Liver (tissue), 9 donors: ENCODE measurements around the gene MTA2. TPM values are rescaled to one million over a fixed set of nuclear protein-coding genes. Genes with fewer than 3 reads are reported as not detected.

Experiments used
- DNase-seq: peaks from one replicate; pipeline ENCODE4 v3.0.0-alpha.2; 2017; ENCODE audit warnings: low spot score
- H3K27ac ChIP-seq, 2 donors: one replicate each; pipeline ENCODE4 v1.7.0; 2013; ENCODE audit warnings: inconsistent platforms in 2 of 2, low read length in 2 of 2, control low read depth in 1 of 2, low read depth in 1 of 2, mild to moderate bottlenecking in 1 of 2
- H3K27me3 ChIP-seq, 4 donors: one replicate each; pipeline versions ENCODE4 v1.6.1 to v1.7.0; 2013; ENCODE audit warnings: low read length in 3 of 4, inconsistent platforms in 1 of 4, mild to moderate bottlenecking in 1 of 4, moderate library complexity in 1 of 4; ENCODE audit not compliant: control insufficient read depth in 4 of 4, insufficient read depth in 4 of 4
- H3K36me3 ChIP-seq, 4 donors: one replicate each; pipeline versions ENCODE4 v1.6.1 to v1.7.0; 2013; ENCODE audit warnings: low read length in 3 of 4, mild to moderate bottlenecking in 3 of 4, low read depth in 1 of 4, moderate library complexity in 1 of 4; ENCODE audit not compliant: control insufficient read depth in 4 of 4, insufficient read depth in 3 of 4
- H3K4me1 ChIP-seq, 4 donors: one replicate each; pipeline versions ENCODE4 v1.6.1 to v1.7.0; 2013; ENCODE audit warnings: low read length in 3 of 4, mild to moderate bottlenecking in 3 of 4, moderate library complexity in 1 of 4; ENCODE audit not compliant: control insufficient read depth in 4 of 4, insufficient read depth in 4 of 4
- H3K4me3 ChIP-seq, 3 donors: one replicate each; pipeline versions ENCODE4 v1.6.1 to v1.7.0; 2013; ENCODE audit warnings: low read length in 3 of 3, control low read depth in 1 of 3, low read depth in 1 of 3, mild to moderate bottlenecking in 1 of 3
- H3K9ac ChIP-seq, 2 donors: one replicate each; pipeline ENCODE4 v1.7.0; 2013; ENCODE audit warnings: low read length in 2 of 2, mild to moderate bottlenecking in 2 of 2, moderate library complexity in 2 of 2, control low read depth in 1 of 2, low read depth in 1 of 2
- H3K9me3 ChIP-seq, 4 donors: one replicate each; pipeline versions ENCODE4 v1.6.1 to v1.7.0; 2013; ENCODE audit warnings: low read length in 3 of 4; ENCODE audit not compliant: control insufficient read depth in 4 of 4
- EGR1 ChIP-seq, 2 donors: IDR thresholded peaks; 2 replicates each; pipeline ENCODE4 v1.6.1; 2016 to 2018; ENCODE audit warnings: antibody characterized with exemption in 2 of 2, low read depth in 2 of 2
- FOXA1 ChIP-seq: IDR thresholded peaks from 2 replicates; pipeline ENCODE4 v1.6.1; 2016; ENCODE audit warnings: antibody characterized with exemption
- FOXA2 ChIP-seq: IDR thresholded peaks from 2 replicates; pipeline ENCODE4 v1.6.1; 2016; ENCODE audit warnings: antibody characterized with exemption
- GABPA ChIP-seq, 2 donors: IDR thresholded peaks in 1 of 2; conservative IDR thresholded peaks in 1 of 2; 2 replicates each; pipeline ENCODE4 v1.6.1; 2016; ENCODE audit warnings: antibody characterized with exemption in 2 of 2, mild to moderate bottlenecking in 1 of 2, moderate library complexity in 1 of 2
- HNF4A ChIP-seq, 2 donors: conservative IDR thresholded peaks; 2 replicates each; pipeline ENCODE4 v1.6.1; 2016; ENCODE audit warnings: antibody characterized with exemption in 2 of 2, mild to moderate bottlenecking in 2 of 2
- HNF4G ChIP-seq: IDR thresholded peaks from 2 replicates; pipeline ENCODE4 v1.6.1; 2016; ENCODE audit warnings: antibody characterized with exemption
- JUND ChIP-seq, 2 donors: IDR thresholded peaks; 2 replicates each; pipeline ENCODE4 v1.6.1; 2016; ENCODE audit warnings: antibody characterized with exemption in 2 of 2
- MAX ChIP-seq: IDR thresholded peaks from 2 replicates; pipeline ENCODE4 v1.6.1; 2016; ENCODE audit warnings: antibody characterized with exemption
- NR2F2 ChIP-seq: IDR thresholded peaks from 2 replicates; pipeline ENCODE4 v1.6.1; 2016; ENCODE audit warnings: antibody characterized with exemption
- RAD21 ChIP-seq, 2 donors: IDR thresholded peaks; 2 replicates each; pipeline ENCODE4 v1.6.1; 2016; ENCODE audit warnings: antibody characterized with exemption in 2 of 2, mild to moderate bottlenecking in 2 of 2
- RXRA ChIP-seq, 2 donors: IDR thresholded peaks; 2 replicates each; pipeline ENCODE4 v1.6.1; 2017 to 2018; ENCODE audit warnings: antibody characterized with exemption in 2 of 2, mild to moderate bottlenecking in 1 of 2
- SP1 ChIP-seq: IDR thresholded peaks from 2 replicates; pipeline ENCODE4 v1.6.1; 2018; ENCODE audit warnings: antibody characterized with exemption, mild to moderate bottlenecking
- YY1 ChIP-seq: IDR thresholded peaks from 2 replicates; pipeline ENCODE4 v1.6.1; 2016; ENCODE audit warnings: antibody characterized with exemption, mild to moderate bottlenecking
- WGBS: extraction: QIAGEN DNeasy Blood & Tissue Kit; methylation state at CpG from one replicate; pipeline ENCODE4 v1.1.7; 2013; 5-methylcytosine and 5-hydroxymethylcytosine counted together
- polyA plus RNA-seq, 2 donors: library from polyadenylated mRNA; stranded (reverse) in 1 of 2; unstranded in 1 of 2; fragments of 200-250 nt in 1 of 2; fragments of >200 nt in 1 of 2; fragmentation: Nextera tagmentation in 1 of 2; extraction: Ambion mirVana in 1 of 2; gene quantifications; one replicate each; pipeline versions ENCODE4 v1.2.1 to v1.2.3, GENCODE V29; 2013 to 2015
- total RNA-seq, 2 donors: library from RNA; depleted of rRNA; stranded (reverse); fragments of >200 nt; gene quantifications; one replicate each; pipeline ENCODE4 v1.2.3, GENCODE V29; 2014
- TF ChIP-seq, protein P1 (sequence below): IDR thresholded peaks from 2 replicates; pipeline ENCODE4 v1.6.1; 2016; ENCODE audit warnings: antibody characterized with exemption, mild to moderate bottlenecking
- TF ChIP-seq, protein P2 (sequence below): IDR thresholded peaks from 2 replicates; pipeline ENCODE4 v1.6.1; 2016; ENCODE audit warnings: antibody characterized with exemption
- TF ChIP-seq, protein P3 (sequence below): IDR thresholded peaks from 2 replicates; pipeline ENCODE4 v1.6.1; 2016; ENCODE audit warnings: antibody characterized with exemption
- TF ChIP-seq, protein P4 (sequence below): fragments of 150-350 bp; IDR thresholded peaks from 2 replicates; pipeline ENCODE4 v1.5.1; 2017; ENCODE audit warnings: improper control_type of control experiment, low read depth, low read length; ENCODE audit not compliant: missing input control
- donor health status: healthy.
- donor health status: healthy.
- donor health status: healthy.
- donor health status: healthy.
- donor health status: healthy.

The MTA2 gene
- total and polyA plus RNA-seq, 4 donors, result 4.4 to 55.3 (median 32.3) TPM

DNA sequence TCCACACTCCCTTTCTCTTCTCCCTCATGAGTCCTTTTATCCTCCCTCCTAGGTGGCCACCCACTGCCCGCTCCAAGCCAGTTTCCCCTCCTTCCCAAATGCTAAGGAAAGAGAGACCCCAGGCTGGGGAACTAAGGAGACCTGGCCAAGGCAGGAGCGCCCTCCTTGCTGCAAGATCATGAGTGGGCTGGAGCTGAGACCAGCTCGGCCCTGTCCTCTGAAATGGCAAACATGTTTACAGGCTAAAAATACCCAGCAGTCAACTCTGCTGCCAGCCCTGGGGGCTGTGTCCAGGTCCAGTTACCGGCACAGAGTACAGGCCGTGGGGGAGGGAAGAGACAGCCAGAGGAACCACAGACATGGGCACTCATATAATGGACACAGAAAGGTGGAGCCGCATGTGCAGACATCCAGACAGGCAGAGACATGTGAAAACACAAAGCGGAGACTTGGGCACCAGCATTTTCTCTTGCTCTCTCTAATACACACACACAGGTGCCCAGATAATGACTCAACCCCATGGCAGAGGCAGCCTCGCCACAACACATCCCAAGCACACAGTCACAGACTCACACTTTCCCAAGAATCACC, 53.9 kb downstream of the MTA2 start (continued):
- TF ChIP-seq, protein P1, sequence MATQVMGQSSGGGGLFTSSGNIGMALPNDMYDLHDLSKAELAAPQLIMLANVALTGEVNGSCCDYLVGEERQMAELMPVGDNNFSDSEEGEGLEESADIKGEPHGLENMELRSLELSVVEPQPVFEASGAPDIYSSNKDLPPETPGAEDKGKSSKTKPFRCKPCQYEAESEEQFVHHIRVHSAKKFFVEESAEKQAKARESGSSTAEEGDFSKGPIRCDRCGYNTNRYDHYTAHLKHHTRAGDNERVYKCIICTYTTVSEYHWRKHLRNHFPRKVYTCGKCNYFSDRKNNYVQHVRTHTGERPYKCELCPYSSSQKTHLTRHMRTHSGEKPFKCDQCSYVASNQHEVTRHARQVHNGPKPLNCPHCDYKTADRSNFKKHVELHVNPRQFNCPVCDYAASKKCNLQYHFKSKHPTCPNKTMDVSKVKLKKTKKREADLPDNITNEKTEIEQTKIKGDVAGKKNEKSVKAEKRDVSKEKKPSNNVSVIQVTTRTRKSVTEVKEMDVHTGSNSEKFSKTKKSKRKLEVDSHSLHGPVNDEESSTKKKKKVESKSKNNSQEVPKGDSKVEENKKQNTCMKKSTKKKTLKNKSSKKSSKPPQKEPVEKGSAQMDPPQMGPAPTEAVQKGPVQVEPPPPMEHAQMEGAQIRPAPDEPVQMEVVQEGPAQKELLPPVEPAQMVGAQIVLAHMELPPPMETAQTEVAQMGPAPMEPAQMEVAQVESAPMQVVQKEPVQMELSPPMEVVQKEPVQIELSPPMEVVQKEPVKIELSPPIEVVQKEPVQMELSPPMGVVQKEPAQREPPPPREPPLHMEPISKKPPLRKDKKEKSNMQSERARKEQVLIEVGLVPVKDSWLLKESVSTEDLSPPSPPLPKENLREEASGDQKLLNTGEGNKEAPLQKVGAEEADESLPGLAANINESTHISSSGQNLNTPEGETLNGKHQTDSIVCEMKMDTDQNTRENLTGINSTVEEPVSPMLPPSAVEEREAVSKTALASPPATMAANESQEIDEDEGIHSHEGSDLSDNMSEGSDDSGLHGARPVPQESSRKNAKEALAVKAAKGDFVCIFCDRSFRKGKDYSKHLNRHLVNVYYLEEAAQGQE, result peak; percentile 80
- TF ChIP-seq HNF4G (no peak), NR2F2 (no peak), EGR1 (IDR thresholded peaks at IDR 0.05; ENCODE audit: low read depth in 2 of 2) (no peak), RAD21 (IDR thresholded peaks at IDR 0.05) (peak; percentile 31 to 38), FOXA2 (peak; percentile 63), GABPA (IDR thresholded peaks at IDR 0.05 in 1 of 2, conservative IDR thresholded peaks at IDR 0.05 in 1 of 2) (peak in 1 of 2 donors; percentile 51)

DNA sequence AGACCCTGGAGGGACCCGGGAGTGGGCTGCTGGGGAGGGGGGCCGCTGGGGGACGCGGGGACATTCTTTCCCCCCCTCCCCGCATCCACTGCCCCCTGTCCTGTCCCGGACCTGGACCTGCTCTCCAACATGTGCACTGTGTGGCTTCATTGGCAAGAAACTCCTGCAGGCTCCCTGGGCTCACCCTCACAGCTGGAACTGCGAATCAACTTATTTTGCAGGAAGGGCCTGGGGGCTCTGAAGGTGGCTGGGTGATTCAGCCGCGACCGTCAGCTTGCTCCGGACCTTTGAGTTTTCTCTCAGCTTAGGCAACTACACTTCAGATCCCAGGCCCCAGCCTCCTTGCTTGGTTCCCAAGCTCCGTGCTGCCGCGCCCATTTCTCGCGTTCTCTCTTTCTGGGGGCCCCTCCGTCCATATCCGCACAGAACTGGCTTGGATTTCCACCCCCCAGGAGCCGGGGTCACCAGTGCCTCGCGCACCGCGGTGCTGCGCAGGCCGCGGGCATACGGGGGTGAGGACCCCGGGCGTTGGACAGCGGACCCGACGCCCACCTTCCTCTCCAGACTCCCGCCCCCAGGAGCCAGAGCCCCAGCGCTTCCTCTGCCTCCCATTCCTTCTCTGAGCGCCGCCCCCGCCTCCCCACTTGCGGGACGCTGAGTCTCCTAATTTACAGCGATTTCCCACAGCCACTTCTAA, 54.6 kb downstream of the MTA2 start:
- H3K27me3 ChIP-seq, result no peaks in the 10 kb centered on the region
- DNase-seq, result no peak
- no peaks in the 10 kb centered on the region for H3K9me3 ChIP-seq
- H3K36me3 ChIP-seq, result no peaks in the 10 kb centered on the region
- 9% methylated on average over 40 of the region's 40 CpGs for WGBS
- TF ChIP-seq GABPA (IDR thresholded peaks at IDR 0.05 in 1 of 2, conservative IDR thresholded peaks at IDR 0.05 in 1 of 2) (no peak), YY1 (no peak), MAX (no peak), HNF4A (conservative IDR thresholded peaks at IDR 0.05) (no peak), FOXA1 (no peak), JUND (IDR thresholded peaks at IDR 0.05) (no peak), RAD21 (IDR thresholded peaks at IDR 0.05) (no peak), SP1 (no peak), RXRA (IDR thresholded peaks at IDR 0.05) (no peak), EGR1 (IDR thresholded peaks at IDR 0.05; ENCODE audit: low read depth in 2 of 2) (no peak), FOXA2 (no peak), HNF4G (no peak)
- TF ChIP-seq, protein P2, sequence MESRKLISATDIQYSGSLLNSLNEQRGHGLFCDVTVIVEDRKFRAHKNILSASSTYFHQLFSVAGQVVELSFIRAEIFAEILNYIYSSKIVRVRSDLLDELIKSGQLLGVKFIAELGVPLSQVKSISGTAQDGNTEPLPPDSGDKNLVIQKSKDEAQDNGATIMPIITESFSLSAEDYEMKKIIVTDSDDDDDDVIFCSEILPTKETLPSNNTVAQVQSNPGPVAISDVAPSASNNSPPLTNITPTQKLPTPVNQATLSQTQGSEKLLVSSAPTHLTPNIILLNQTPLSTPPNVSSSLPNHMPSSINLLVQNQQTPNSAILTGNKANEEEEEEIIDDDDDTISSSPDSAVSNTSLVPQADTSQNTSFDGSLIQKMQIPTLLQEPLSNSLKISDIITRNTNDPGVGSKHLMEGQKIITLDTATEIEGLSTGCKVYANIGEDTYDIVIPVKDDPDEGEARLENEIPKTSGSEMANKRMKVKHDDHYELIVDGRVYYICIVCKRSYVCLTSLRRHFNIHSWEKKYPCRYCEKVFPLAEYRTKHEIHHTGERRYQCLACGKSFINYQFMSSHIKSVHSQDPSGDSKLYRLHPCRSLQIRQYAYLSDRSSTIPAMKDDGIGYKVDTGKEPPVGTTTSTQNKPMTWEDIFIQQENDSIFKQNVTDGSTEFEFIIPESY, result no peak
- TF ChIP-seq, protein P3, sequence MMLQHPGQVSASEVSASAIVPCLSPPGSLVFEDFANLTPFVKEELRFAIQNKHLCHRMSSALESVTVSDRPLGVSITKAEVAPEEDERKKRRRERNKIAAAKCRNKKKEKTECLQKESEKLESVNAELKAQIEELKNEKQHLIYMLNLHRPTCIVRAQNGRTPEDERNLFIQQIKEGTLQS, result no peak
- TF ChIP-seq, protein P4, sequence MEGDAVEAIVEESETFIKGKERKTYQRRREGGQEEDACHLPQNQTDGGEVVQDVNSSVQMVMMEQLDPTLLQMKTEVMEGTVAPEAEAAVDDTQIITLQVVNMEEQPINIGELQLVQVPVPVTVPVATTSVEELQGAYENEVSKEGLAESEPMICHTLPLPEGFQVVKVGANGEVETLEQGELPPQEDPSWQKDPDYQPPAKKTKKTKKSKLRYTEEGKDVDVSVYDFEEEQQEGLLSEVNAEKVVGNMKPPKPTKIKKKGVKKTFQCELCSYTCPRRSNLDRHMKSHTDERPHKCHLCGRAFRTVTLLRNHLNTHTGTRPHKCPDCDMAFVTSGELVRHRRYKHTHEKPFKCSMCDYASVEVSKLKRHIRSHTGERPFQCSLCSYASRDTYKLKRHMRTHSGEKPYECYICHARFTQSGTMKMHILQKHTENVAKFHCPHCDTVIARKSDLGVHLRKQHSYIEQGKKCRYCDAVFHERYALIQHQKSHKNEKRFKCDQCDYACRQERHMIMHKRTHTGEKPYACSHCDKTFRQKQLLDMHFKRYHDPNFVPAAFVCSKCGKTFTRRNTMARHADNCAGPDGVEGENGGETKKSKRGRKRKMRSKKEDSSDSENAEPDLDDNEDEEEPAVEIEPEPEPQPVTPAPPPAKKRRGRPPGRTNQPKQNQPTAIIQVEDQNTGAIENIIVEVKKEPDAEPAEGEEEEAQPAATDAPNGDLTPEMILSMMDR, result no peak
- TF ChIP-seq, protein P1, result no peak
- peak overlapping the region; percentile 51 to 91 (median 69) for H3K4me3 ChIP-seq
- H3K4me1 ChIP-seq, result peaks cover 18 to 74% (median 58%) of the 10 kb centered on the region in 4 donors
- H3K27ac ChIP-seq, result peak overlapping the region; percentile 72 to 94
- peak overlapping the region; percentile 60 to 89 for H3K9ac ChIP-seq
